Kidney (tissue), 14 donors: Measurements from ENCODE around the gene GPRC5A. TPM values are rescaled to one million over a fixed set of nuclear protein-coding genes. Genes with fewer than 3 reads are reported as not detected.

Source experiments
- DNase-seq, 5 donors: peaks; one replicate each; pipeline ENCODE4 v3.0.0-alpha.2; 2013 to 2020
- FAIRE-seq: peaks from 2 replicates; lab custom pipeline; 2012; peaks lifted over from hg19 to GRCh38; lab: Jason Lieb, UNC
- H3K27ac ChIP-seq, 2 donors: one replicate each; pipeline ENCODE4 v1.7.0; 2013; ENCODE audit warnings: low read depth in 2 of 2, low read length in 2 of 2, inconsistent platforms in 1 of 2
- H3K27me3 ChIP-seq: one replicate; pipeline ENCODE4 v1.7.1; 2013; ENCODE audit warnings: low read length, inconsistent platforms; ENCODE audit not compliant: control insufficient read depth, insufficient read depth
- H3K36me3 ChIP-seq, 3 donors: one replicate each; pipeline versions ENCODE4 v1.7.0 to v1.7.1; 2013; ENCODE audit warnings: low read length in 3 of 3, control low read depth in 1 of 3, inconsistent platforms in 1 of 3; ENCODE audit not compliant: insufficient read depth in 3 of 3, control insufficient read depth in 2 of 3
- H3K4me1 ChIP-seq, 3 donors: one replicate each; pipeline versions ENCODE4 v1.7.0 to v1.7.1; 2013; ENCODE audit warnings: low read length in 3 of 3, inconsistent platforms in 1 of 3, low read depth in 1 of 3; ENCODE audit not compliant: control insufficient read depth in 2 of 3, insufficient read depth in 2 of 3
- H3K4me3 ChIP-seq, 3 donors: one replicate each; pipeline versions ENCODE4 v1.7.0 to v1.8.1; 2013; ENCODE audit warnings: low read length in 3 of 3, control low read depth in 1 of 3, inconsistent platforms in 1 of 3
- H3K9ac ChIP-seq, 3 donors: one replicate each; pipeline versions ENCODE4 v1.7.0 to v1.7.1; 2013; ENCODE audit warnings: low read length in 3 of 3, control low read depth in 1 of 3, inconsistent platforms in 1 of 3
- H3K9me3 ChIP-seq, 3 donors: one replicate each; pipeline versions ENCODE4 v1.7.0 to v1.7.1; 2013; ENCODE audit warnings: low read length in 3 of 3, control low read depth in 1 of 3, inconsistent platforms in 1 of 3; ENCODE audit not compliant: control insufficient read depth in 2 of 3, insufficient read depth in 1 of 3
- intact Hi-C: fragments of 100-400 bp; cut with DNase I; formaldehyde crosslinking; loops from one replicate; pipeline ENCODE4 v1.11.1; 2022
- polyA plus RNA-seq: library from polyadenylated mRNA; stranded (reverse); fragments of 350-450 nt; fragmentation: Illumina TruSeq; extraction: RNeasy Lipid Tissue Mini Kit (QIAGEN cat#74804); gene quantifications from one replicate; pipeline ENCODE4 v1.2.3, GENCODE V29; 2014; ENCODE audit warnings: low read depth, low replicate concordance; ENCODE audit not compliant: insufficient read depth
- total RNA-seq: library from RNA; stranded (reverse); fragmentation: NEBNext Ultra II Directional; extraction: Animal tissue kit (Norgen Biotek cat#: 25700); gene quantifications from one replicate; pipeline ENCODE4 v1.2.1, GENCODE V29; 2021
- TF ChIP-seq, protein P1 (sequence below): IDR thresholded peaks from 3 replicates; pipeline ENCODE4 v1.5.1; 2012; ENCODE audit warnings: mild to moderate bottlenecking, moderate library complexity, borderline replicate concordance; ENCODE audit not compliant: insufficient read depth; ENCODE audit errors: extremely low read depth
- donor health status: control.
- donor health status: control.
- donor health status: control.
- donor health status: control.
- donor health status: control.
- donor health status: DM: yes; HTN: yes; CAD: no.
- donor health status: Normal renal cell carcinoma (clear cell type).

GPRC5A gene
- total and polyA plus RNA-seq, 2 donors from 2014 or later = 6.3 to 60.6 TPM

DNA sequence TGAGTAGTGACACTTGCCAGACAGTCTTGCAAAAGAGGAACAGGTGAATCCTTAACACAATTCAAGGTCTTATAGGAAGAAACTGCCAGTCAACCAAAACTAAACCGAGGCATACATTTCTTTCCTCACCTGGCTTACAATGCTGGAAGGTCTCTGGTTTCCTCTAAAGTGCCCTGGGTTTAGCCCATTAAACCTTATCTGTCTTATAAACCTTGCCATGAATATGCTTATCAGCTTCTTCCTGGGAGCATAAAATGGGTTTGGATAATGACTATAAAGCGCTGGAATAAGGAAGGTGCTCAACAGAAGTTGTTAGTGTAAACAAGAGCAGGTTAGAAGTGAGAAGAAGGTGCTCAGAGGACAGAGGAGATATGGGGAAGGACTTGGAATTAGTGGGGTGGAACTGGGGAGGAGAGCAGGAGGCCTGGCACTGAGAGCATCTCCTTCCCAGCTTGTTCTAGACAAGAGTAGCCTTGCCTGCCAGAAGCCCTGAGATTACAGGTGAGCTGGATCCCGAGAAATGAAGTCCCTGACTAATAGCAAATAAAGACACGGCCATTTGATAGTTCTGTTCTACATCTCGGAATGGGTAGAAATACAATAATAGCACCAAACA lies 14.1 kb upstream of the GPRC5A start:
- no peaks in the 10 kb centered on the region for H3K9me3 ChIP-seq
- no peak overlapping the region for H3K4me3 ChIP-seq
- FAIRE-seq = no peak
- no peak overlapping the region for H3K9ac ChIP-seq
- peaks cover 0 to 3% (median 0%) of the 10 kb centered on the region in 3 donors for H3K4me1 ChIP-seq
- no peaks in the 10 kb centered on the region for H3K27me3 ChIP-seq
- TF ChIP-seq, protein P1, sequence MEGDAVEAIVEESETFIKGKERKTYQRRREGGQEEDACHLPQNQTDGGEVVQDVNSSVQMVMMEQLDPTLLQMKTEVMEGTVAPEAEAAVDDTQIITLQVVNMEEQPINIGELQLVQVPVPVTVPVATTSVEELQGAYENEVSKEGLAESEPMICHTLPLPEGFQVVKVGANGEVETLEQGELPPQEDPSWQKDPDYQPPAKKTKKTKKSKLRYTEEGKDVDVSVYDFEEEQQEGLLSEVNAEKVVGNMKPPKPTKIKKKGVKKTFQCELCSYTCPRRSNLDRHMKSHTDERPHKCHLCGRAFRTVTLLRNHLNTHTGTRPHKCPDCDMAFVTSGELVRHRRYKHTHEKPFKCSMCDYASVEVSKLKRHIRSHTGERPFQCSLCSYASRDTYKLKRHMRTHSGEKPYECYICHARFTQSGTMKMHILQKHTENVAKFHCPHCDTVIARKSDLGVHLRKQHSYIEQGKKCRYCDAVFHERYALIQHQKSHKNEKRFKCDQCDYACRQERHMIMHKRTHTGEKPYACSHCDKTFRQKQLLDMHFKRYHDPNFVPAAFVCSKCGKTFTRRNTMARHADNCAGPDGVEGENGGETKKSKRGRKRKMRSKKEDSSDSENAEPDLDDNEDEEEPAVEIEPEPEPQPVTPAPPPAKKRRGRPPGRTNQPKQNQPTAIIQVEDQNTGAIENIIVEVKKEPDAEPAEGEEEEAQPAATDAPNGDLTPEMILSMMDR = no peak
- intact Hi-C loops = no loop called here
- H3K36me3 ChIP-seq = no peaks in the 10 kb centered on the region
- no peak overlapping the region for H3K27ac ChIP-seq
- DNase-seq = no peak

- intact Hi-C loops = no loop called here
- Histone ChIP-seq H3K4me1 (peaks cover 0 to 2% (median 0%) of the 10 kb centered on the region in 3 donors), H3K4me3 (no peak overlapping the region), H3K9me3 (no peaks in the 10 kb centered on the region), H3K27ac (no peak overlapping the region), H3K27me3 (no peaks in the 10 kb centered on the region), H3K36me3 (no peaks in the 10 kb centered on the region), H3K9ac (no peak overlapping the region)
- TF ChIP-seq, protein P1 = no peak
- peak in 3 of 5 donors; percentile 29 to 53 (median 36) for DNase-seq
- no peak for FAIRE-seq
These were observed 13.4 kb upstream of the GPRC5A start for GRCh38 chr12:12877781-12878455.

DNA sequence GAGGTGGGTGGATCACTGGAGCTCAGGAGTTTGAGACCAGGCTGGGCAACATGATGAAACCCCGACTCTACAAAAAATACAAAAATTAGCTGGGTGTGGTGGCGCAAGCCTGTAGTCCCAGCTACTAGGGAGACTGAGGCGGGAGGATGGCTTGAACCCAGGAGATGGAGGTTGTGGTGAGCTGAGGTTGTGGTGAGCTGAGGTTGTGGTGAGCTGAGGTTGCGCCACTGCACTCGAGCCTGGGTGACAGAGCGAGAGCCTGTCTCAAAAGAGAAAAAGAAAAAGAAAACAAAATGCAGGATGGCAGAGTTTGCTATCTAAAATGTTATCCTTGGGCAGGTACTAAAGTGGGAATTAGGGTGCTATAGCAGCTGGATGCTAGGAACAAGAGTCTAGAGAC lies 10.8 kb upstream of the GPRC5A start:
- no peaks in the 10 kb centered on the region for H3K36me3 ChIP-seq
- no peaks in the 10 kb centered on the region for H3K9me3 ChIP-seq
- H3K9ac ChIP-seq = no peak overlapping the region
- H3K27ac ChIP-seq = no peak overlapping the region
- FAIRE-seq (no peak), DNase-seq (no peak)
- peaks cover 0 to 2% (median 0%) of the 10 kb centered on the region in 3 donors for H3K4me1 ChIP-seq
- H3K4me3 ChIP-seq = no peak overlapping the region
- intact Hi-C loops = no loop called here
- TF ChIP-seq, protein P1 = no peak
- no peaks in the 10 kb centered on the region for H3K27me3 ChIP-seq
